ENCODE measurements around the gene UNG. TPM values are rescaled to one million over a fixed set of nuclear protein-coding genes. Genes with fewer than 3 reads are reported as not detected.

The UNG gene
- total and polyA plus RNA-seq, 2 experiments from 2014 or later = 27.3 to 32.7 TPM

DNA sequence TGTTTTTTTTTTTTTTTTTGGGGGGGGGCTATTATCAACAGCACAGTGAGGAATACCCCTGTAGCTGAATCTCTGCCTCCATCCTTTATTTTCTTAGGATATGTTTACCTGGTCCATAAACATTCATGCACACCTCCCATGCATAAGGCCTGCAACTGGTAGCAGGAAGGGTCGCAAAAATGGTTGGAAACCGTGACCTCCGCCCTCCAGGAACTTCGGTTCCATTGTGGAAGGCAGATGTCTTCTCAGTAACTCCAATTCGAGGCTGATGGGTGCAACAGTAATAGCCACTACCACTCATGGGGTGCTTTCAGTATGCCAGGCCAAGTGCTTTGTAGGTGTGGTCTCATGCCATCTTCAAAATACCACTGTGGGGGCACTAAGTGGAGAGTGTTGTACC is 59.2 kb downstream of the UNG start:
- Histone ChIP-seq H2AFZ (no peak overlapping the region), H3K79me2 (ENCODE audit: insufficient read depth) (no peaks in the 10 kb centered on the region), H3K4me2 (ENCODE audit: unreplicated experiment) (no peak overlapping the region), H3K27me3 (replicated peaks; ENCODE audit: insufficient read depth) (no peaks in the 10 kb centered on the region), H3K4me1 (ENCODE audit: insufficient read depth) (no peaks in the 10 kb centered on the region), H3K9me2 (ENCODE audit: insufficient read depth) (no peaks in the 10 kb centered on the region), H4K20me1 (ENCODE audit: insufficient read depth) (no peaks in the 10 kb centered on the region), H3K9ac (no peak overlapping the region), H3K27ac (no peak overlapping the region), H3K9me3 (ENCODE audit: low read depth) (no peaks in the 10 kb centered on the region), H3K4me3 (no peak overlapping the region), H3K36me3 (ENCODE audit: low read depth) (no peaks in the 10 kb centered on the region), H3F3A (ENCODE audit: insufficient read depth) (no peaks in the 10 kb centered on the region)
- in situ Hi-C loops (cut with MboI) = no loop called here
- no peak for TF ChIP-seq EZH2 (IDR thresholded peaks at IDR 0.05; ENCODE audit: insufficient read depth, poor library complexity, severe bottlenecking)
- no peak for TF ChIP-seq EZH2phosphoT487 (IDR thresholded peaks at IDR 0.05; ENCODE audit: insufficient read depth, low read depth)
- no peak for DNase-seq
- WGBS, 2 experiments (ENCODE audit: low coverage in 1 of 2, low lambda C conversion rate in 2 of 2, missing lambda C conversion rate in 2 of 2) = 82 to 87% methylated on average over 5 of the region's 5 CpGs

DNA sequence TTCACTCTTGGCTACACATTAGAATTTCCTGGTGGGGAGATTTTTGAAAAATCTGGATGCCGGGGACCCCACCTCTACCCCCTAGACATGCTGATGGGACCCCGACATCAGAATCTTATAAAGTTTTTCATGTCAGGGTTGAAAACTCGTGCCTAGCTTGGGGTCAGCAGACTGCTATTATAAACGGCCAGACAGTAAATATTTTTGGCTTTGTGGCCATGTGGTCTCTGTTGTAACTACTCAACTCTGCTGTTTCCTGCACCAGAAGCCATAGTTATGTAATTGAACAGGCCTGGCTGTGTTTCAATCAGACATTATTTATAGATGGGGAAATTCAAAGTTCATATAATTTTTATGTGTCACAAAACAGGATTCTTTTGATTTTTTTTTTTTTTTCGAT is 60.6 kb downstream of the UNG start:
- no peak overlapping the region for H3K4me3 ChIP-seq
- 9 to 18% methylated on average over 5 of the region's 5 CpGs for WGBS, 2 experiments (ENCODE audit: low coverage in 1 of 2, low lambda C conversion rate in 2 of 2, missing lambda C conversion rate in 2 of 2)

DNA sequence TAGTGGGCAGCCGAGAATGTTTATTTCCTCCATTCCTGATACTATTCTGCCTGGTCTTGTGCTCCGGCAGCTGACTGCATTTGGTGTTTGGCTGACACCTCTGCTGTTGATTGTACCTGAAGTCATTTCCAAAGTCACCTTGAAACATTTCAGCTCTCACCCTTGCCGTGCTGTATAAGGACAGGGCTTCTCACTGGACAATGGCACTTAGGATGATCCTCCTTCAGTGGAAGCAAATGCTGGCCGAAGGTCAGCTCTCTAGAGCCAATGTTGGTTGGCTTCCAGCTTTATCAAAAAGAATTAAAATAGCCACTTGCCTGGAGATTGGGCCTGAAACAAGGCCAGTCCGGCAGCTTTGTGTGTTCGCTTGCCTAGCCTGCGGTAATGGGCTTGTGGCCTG is 63.0 kb downstream of the UNG start:
- Histone ChIP-seq H3F3A (ENCODE audit: insufficient read depth) (peaks cover under 1% of the 10 kb centered on the region; the same call in 1 of the 2 replicates), H3K9me2 (ENCODE audit: insufficient read depth) (no peaks in the 10 kb centered on the region), H3K9ac (no peak overlapping the region), H3K4me1 (ENCODE audit: insufficient read depth) (no peaks in the 10 kb centered on the region), H3K27ac (no peak overlapping the region), H3K9me3 (ENCODE audit: low read depth) (no peaks in the 10 kb centered on the region), H3K4me2 (ENCODE audit: unreplicated experiment) (no peak overlapping the region), H3K36me3 (ENCODE audit: low read depth) (no peaks in the 10 kb centered on the region), H3K4me3 (no peak overlapping the region), H4K20me1 (ENCODE audit: insufficient read depth) (no peaks in the 10 kb centered on the region), H3K79me2 (ENCODE audit: insufficient read depth) (no peaks in the 10 kb centered on the region), H3K27me3 (replicated peaks; ENCODE audit: insufficient read depth) (no peaks in the 10 kb centered on the region), H2AFZ (no peak overlapping the region)
- no peak for TF ChIP-seq EZH2 (IDR thresholded peaks at IDR 0.05; ENCODE audit: insufficient read depth, poor library complexity, severe bottlenecking)
- TF ChIP-seq EZH2phosphoT487 (IDR thresholded peaks at IDR 0.05; ENCODE audit: insufficient read depth, low read depth) = no peak
- WGBS, 2 experiments (ENCODE audit: low coverage in 1 of 2, low lambda C conversion rate in 2 of 2, missing lambda C conversion rate in 2 of 2) = 85 to 87% methylated on average over 7 of the region's 7 CpGs
- in situ Hi-C loops (cut with MboI) = no loop called here
- no peak for DNase-seq

More for the DNA sequence above, 60.6 kb downstream of the UNG start:
- Histone ChIP-seq H3K27ac (no peak overlapping the region), H3K36me3 (ENCODE audit: low read depth) (no peaks in the 10 kb centered on the region), H3F3A (ENCODE audit: insufficient read depth) (no peaks in the 10 kb centered on the region), H4K20me1 (ENCODE audit: insufficient read depth) (no peaks in the 10 kb centered on the region), H3K4me2 (ENCODE audit: unreplicated experiment) (no peak overlapping the region), H3K9me3 (ENCODE audit: low read depth) (no peaks in the 10 kb centered on the region), H3K79me2 (ENCODE audit: insufficient read depth) (no peaks in the 10 kb centered on the region), H3K4me1 (ENCODE audit: insufficient read depth) (no peaks in the 10 kb centered on the region), H2AFZ (no peak overlapping the region), H3K27me3 (replicated peaks; ENCODE audit: insufficient read depth) (no peaks in the 10 kb centered on the region), H3K9ac (no peak overlapping the region), H3K9me2 (ENCODE audit: insufficient read depth) (no peaks in the 10 kb centered on the region)
- TF ChIP-seq EZH2 (IDR thresholded peaks at IDR 0.05; ENCODE audit: insufficient read depth, poor library complexity, severe bottlenecking) = no peak
- TF ChIP-seq EZH2phosphoT487 (IDR thresholded peaks at IDR 0.05; ENCODE audit: insufficient read depth, low read depth) = no peak
- DNase-seq = no peak
- in situ Hi-C loops (cut with MboI) = no loop called here

Small RNA genes lying within 50 kb of the gene (small RNA-seq; reads per million reads assigned to genes)
- gene RNA5SP372 (ENCODE audit: low read depth, low replicate concordance) = not detected

Other genes with a start within 250 kb of the UNG start
- 21.9 and 33.5 TPM in 2 replicates for gene SSH1, start 240.0 kb upstream of the UNG start, total RNA-seq (2014; rRNA removed; shearing (Covaris generic))
- gene SSH1, start 240.0 kb upstream of the UNG start, polyA plus RNA-seq (2016; fragmentation: Nextera tagmentation; extraction: Ambion mirVana) = 44.0 and 49.0 TPM in 2 replicates
- gene DAO, start 217.5 kb upstream of the UNG start, total RNA-seq (2014; rRNA removed; shearing (Covaris generic)) = not detected in 2 replicates
- not detected in 2 replicates for gene DAO, start 217.5 kb upstream of the UNG start, polyA plus RNA-seq (2016; fragmentation: Nextera tagmentation; extraction: Ambion mirVana)
- not detected in 2 replicates for gene SVOP, start 76.5 kb upstream of the UNG start, total RNA-seq (2014; rRNA removed; shearing (Covaris generic))
- not detected in 2 replicates for gene SVOP, start 76.5 kb upstream of the UNG start, polyA plus RNA-seq (2016; fragmentation: Nextera tagmentation; extraction: Ambion mirVana)
- 7.5 and 8.5 TPM in 2 replicates for gene USP30, start 45.0 kb upstream of the UNG start, total RNA-seq (2014; rRNA removed; shearing (Covaris generic))
- gene USP30, start 45.0 kb upstream of the UNG start, polyA plus RNA-seq (2016; fragmentation: Nextera tagmentation; extraction: Ambion mirVana) = 6.5 and 7.0 TPM in 2 replicates
- gene ALKBH2, start 4.1 kb upstream of the UNG start, total RNA-seq (2014; rRNA removed; shearing (Covaris generic)) = 5.8 and 14.8 TPM in 2 replicates
- 20.4 and 22.5 TPM in 2 replicates for gene ALKBH2, start 4.1 kb upstream of the UNG start, polyA plus RNA-seq (2016; fragmentation: Nextera tagmentation; extraction: Ambion mirVana)
- gene ACACB, start 19.0 kb downstream of the UNG start, total RNA-seq (2014; rRNA removed; shearing (Covaris generic)) = 1.0 and 4.1 TPM in 2 replicates
- 0.66 and 0.68 TPM in 2 replicates for gene ACACB, start 19.0 kb downstream of the UNG start, polyA plus RNA-seq (2016; fragmentation: Nextera tagmentation; extraction: Ambion mirVana)
- gene FOXN4, start 211.7 kb downstream of the UNG start, total RNA-seq (2014; rRNA removed; shearing (Covaris generic)) = not detected in 2 replicates
- gene FOXN4, start 211.7 kb downstream of the UNG start, polyA plus RNA-seq (2016; fragmentation: Nextera tagmentation; extraction: Ambion mirVana) = not detected in 2 replicates

Data from GM23248 (cell line).